Stimulated activated naive CD4-positive, alpha-beta T cell (primary cell): ENCODE data around the gene CCDC9B.

ENCODE experiments used
- DNase-seq, 6 experiments: peaks; one replicate each; lab custom pipeline; 2025; lab: John Stamatoyannopoulos, UW

The CCDC9B gene

GRCh38 chr15:40293006-40293405 is 47.7 kb downstream of the CCDC9B start:
- no peak for DNase-seq

- no peak for DNase-seq
Observed at GRCh38 chr15:40292246-40292645, 48.5 kb downstream of the CCDC9B start.

- DNase-seq: no peak
Observed at GRCh38 chr15:40290918-40291574, 49.7 kb downstream of the CCDC9B start.

GRCh38 chr15:40290545-40290917 is 50.2 kb downstream of the CCDC9B start:
- DNase-seq: no peak

GRCh38 chr15:40289140-40289775 is 51.5 kb downstream of the CCDC9B start:
- DNase-seq: no peak

GRCh38 chr15:40287968-40288367 is 52.8 kb downstream of the CCDC9B start:
- DNase-seq: no peak

- DNase-seq: no peak
Observed at GRCh38 chr15:40287505-40287904, 53.2 kb downstream of the CCDC9B start.

GRCh38 chr15:40286794-40287193 is 53.9 kb downstream of the CCDC9B start:
- DNase-seq: no peak

GRCh38 chr15:40286061-40286532 is 54.6 kb downstream of the CCDC9B start:
- no peak for DNase-seq

GRCh38 chr15:40285554-40286011 is 55.2 kb downstream of the CCDC9B start:
- no peak for DNase-seq

- no peak for DNase-seq
Observed at GRCh38 chr15:40285151-40285550, 55.6 kb downstream of the CCDC9B start.

GRCh38 chr15:40283615-40284300 is 57.0 kb downstream of the CCDC9B start:
- no peak for DNase-seq

- DNase-seq: peak in 5 of 6 experiments; percentile 11 to 70 (median 49)
Observed at GRCh38 chr15:40282869-40283614, 57.7 kb downstream of the CCDC9B start, which contains the start of gene ANKRD63. Gene ANKRD63 (minus strand): TSS chr15:40283064. CDS start chr15:40282586, 478 bp downstream.

- DNase-seq: peak in 5 of 6 experiments; percentile 13 to 70 (median 54)
Observed at GRCh38 chr15:40282147-40282868, 58.4 kb downstream of the CCDC9B start.

GRCh38 chr15:40281801-40282146 is 59.0 kb downstream of the CCDC9B start:
- DNase-seq: no peak
